Stimulated activated naive B cell treated with anti-CD40 and anti-IgM and Interleukin-4, amounts not matched to agents 10 μg/mL and 1 μg/mL and 100 μg/mL, for 72 hours (primary cell): Measurements from ENCODE around the gene NRXN3.

Source experiments
- ATAC-seq, 2 donors: fragments of 150-1000 bp; cut with Tn5 transposase; replicated peaks; 2 replicates each; pipeline ENCODE4 v1.10.0; 2021; ENCODE audit warnings: moderate library complexity in 1 of 2
- DNase-seq: peaks from one replicate; pipeline ENCODE4 v3.0.0; 2021
- H3K27ac Mint-ChIP-seq: one replicate; pipeline ENCODE4 v1.8.0; 2022; ENCODE audit warnings: mild to moderate bottlenecking, mixed read lengths
- H3K27me3 Mint-ChIP-seq, 2 donors: one replicate each; pipeline ENCODE4 v1.8.0; 2022; ENCODE audit warnings: mixed read lengths in 2 of 2
- H3K36me3 Mint-ChIP-seq, 2 donors: one replicate each; pipeline ENCODE4 v1.8.0; 2022; ENCODE audit warnings: mixed read lengths in 2 of 2, mild to moderate bottlenecking in 1 of 2
- H3K4me1 Mint-ChIP-seq, 2 donors: one replicate each; pipeline ENCODE4 v1.8.0; 2022; ENCODE audit warnings: mixed read lengths in 2 of 2, mild to moderate bottlenecking in 1 of 2
- H3K4me3 Mint-ChIP-seq, 2 donors: one replicate each; pipeline ENCODE4 v1.8.0; 2022; ENCODE audit warnings: mild to moderate bottlenecking in 2 of 2, mixed read lengths in 2 of 2, moderate library complexity in 1 of 2
- H3K9me3 Mint-ChIP-seq, 2 donors: one replicate each; pipeline ENCODE4 v1.8.0; 2022; ENCODE audit warnings: mixed read lengths in 2 of 2, mild to moderate bottlenecking in 1 of 2

NRXN3 gene

DNA sequence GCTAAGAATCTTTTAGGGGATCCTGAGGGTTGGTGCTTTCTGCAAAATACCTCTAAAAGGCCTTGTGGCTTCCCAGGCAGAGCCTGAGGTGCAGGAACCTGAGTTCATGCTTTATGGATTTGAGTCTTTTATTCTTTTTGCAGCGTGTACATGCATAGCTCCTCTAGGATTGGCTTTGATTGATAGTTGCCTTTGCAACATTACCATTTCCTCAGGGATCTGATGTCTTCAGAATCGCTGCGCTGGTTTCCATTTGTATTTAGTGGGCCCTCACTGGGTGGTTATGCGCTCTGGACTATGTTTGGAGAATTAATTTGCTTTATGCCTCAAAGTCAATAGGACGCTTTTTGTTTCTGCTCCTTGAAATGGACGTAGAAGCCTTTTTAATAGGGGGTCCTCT is 16.1 kb downstream of the NRXN3 start:
- no peak overlapping the region for H3K4me3 Mint-ChIP-seq
- H3K9me3 Mint-ChIP-seq, result no peaks in the 10 kb centered on the region
- H3K4me1 Mint-ChIP-seq, result no peaks in the 10 kb centered on the region

DNA sequence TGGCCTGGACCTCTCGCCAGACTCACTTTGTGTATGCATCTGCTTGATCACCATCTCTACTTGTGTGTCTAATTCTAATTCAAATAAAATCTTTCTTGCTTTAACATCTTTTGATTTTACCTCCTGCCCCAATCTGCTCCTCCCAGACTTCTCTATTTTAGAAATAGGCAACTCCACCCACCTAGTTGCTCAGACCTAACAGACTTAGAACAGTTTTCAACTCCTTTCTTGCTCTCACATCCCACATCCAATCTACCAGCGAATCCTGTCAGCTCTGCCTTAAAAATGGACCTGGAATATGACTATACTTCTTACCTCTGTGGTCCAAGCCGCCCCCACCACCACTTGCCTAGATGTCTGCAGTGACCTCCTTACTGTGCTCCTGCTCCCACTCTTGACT is 18.7 kb downstream of the NRXN3 start:
- no peaks in the 10 kb centered on the region for H3K36me3 Mint-ChIP-seq
- ATAC-seq, result no peak
- H3K4me1 Mint-ChIP-seq, result no peaks in the 10 kb centered on the region
- DNase-seq, result no peak
- no peaks in the 10 kb centered on the region for H3K9me3 Mint-ChIP-seq
- H3K27ac Mint-ChIP-seq, result no peak overlapping the region
- H3K4me3 Mint-ChIP-seq, result no peak overlapping the region
- peaks cover 9 to 18% of the 10 kb centered on the region in 2 donors for H3K27me3 Mint-ChIP-seq

More for the DNA sequence above, 16.1 kb downstream of the NRXN3 start:
- no peaks in the 10 kb centered on the region for H3K36me3 Mint-ChIP-seq
- no peak for DNase-seq
- H3K27ac Mint-ChIP-seq, result no peak overlapping the region
- H3K27me3 Mint-ChIP-seq, result peaks cover 9 to 26% of the 10 kb centered on the region in 2 donors
- ATAC-seq, result no peak

DNA sequence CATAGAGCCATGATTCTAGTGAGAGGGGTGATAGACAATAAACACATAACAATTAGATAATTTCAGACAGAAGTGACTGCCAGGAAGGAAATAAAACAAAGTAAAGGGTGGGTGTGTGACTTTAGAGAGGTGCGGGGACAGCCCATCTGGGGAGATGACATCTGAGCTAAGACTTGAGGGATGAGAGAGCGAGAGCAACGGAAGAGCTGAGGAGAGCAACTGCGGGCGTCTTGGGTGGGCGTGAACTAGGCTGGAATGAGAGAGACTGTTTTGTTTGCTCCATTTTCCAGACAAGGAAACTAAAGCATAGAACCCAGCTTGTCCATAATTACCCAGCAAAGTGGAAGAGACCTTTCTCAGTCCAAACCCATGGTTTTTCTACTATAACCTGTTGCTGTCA is 25.3 kb downstream of the NRXN3 start:
- no peak for ATAC-seq
- Mint-ChIP-seq H3K4me3 (no peak overlapping the region), H3K4me1 (peaks cover 4 to 10% of the 10 kb centered on the region in 2 donors), H3K36me3 (no peaks in the 10 kb centered on the region), H3K27me3 (peaks cover 0 to 4% of the 10 kb centered on the region in 2 donors), H3K9me3 (no peaks in the 10 kb centered on the region), H3K27ac (no peak overlapping the region)
- DNase-seq, result no peak

DNA sequence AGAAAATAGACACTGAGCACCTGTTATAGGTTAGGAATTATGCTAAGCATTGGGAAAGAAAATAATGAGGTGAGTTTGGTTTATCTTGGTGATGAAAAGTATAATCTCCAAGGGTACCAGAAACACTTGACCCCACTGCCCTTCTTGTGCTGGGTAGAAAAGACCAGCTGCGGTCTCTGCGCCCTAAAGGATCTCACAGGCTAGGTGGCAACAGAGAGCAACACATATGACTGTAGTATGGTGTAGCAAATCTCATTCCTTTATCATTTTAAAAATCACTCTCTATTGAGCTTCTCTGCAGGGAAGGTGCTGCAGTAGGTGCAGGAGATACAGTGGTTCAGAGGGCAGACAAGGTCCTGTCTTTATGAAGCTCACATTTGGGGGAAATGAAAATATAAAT is 26.1 kb downstream of the NRXN3 start:
- no peaks in the 10 kb centered on the region for H3K36me3 Mint-ChIP-seq
- peaks cover 0 to 4% of the 10 kb centered on the region in 2 donors for H3K27me3 Mint-ChIP-seq
- no peak for ATAC-seq

DNA sequence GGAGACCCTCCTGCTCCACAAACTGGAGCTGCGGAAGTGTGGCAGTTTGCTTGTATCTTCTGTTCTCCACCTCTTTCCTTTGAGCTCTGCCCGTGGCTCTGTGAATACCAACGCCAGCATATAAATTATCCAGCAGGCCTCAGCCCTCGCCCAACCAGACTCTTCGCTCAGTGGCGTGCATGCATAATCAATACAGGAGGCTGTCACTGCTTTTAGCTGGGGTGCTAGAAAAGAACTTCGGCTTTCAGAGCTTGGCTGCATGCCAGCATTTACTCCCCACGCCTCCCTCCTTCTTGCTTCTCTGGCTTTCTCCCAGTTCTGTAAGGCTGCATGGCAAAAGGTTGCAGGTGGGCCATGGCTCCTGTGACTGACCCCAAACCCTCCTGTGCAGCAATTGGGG is 26.9 kb downstream of the NRXN3 start:
- Mint-ChIP-seq H3K36me3 (no peaks in the 10 kb centered on the region), H3K27ac (no peak overlapping the region)

More for the DNA sequence above, 26.1 kb downstream of the NRXN3 start:
- DNase-seq, result no peak
- Mint-ChIP-seq H3K9me3 (no peaks in the 10 kb centered on the region), H3K4me1 (peaks cover 5 to 12% of the 10 kb centered on the region in 2 donors), H3K4me3 (no peak overlapping the region), H3K27ac (no peak overlapping the region)

DNA sequence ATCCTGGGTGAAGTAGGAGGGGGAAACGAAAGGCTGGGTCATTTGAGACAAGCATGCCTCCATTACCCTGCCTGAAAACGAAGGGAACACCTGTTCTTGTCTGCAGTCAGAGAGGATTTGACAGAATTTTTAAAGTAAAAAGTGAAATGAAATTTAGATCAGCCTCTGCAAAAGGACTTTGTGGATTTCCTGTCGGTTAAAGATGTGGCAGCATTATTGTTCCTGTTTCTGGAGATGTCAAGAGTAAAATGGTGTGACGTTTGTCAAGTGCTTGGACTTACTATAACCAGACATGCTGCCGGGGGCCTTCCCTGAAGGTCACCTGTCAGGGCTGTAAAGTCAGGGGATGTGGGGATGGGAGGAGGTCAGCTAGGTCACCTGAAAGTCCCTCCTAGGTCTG is 32.0 kb downstream of the NRXN3 start:
- Mint-ChIP-seq H3K27ac (no peak overlapping the region), H3K27me3 (peaks cover 0 to 4% of the 10 kb centered on the region in 2 donors), H3K4me1 (peaks cover 19 to 32% of the 10 kb centered on the region in 2 donors), H3K4me3 (peak overlapping the region in 1 of 2 donors; percentile 17), H3K9me3 (peaks cover 0 to 1% of the 10 kb centered on the region in 2 donors), H3K36me3 (no peaks in the 10 kb centered on the region)
- ATAC-seq (peak; percentile 80 to 83), DNase-seq (no peak)

More for the DNA sequence above, 26.9 kb downstream of the NRXN3 start:
- Mint-ChIP-seq H3K27me3 (peaks cover 0 to 4% of the 10 kb centered on the region in 2 donors), H3K4me1 (peaks cover 12 to 20% of the 10 kb centered on the region in 2 donors), H3K9me3 (no peaks in the 10 kb centered on the region), H3K4me3 (no peak overlapping the region)
- DNase-seq (no peak), ATAC-seq (no peak)

DNA sequence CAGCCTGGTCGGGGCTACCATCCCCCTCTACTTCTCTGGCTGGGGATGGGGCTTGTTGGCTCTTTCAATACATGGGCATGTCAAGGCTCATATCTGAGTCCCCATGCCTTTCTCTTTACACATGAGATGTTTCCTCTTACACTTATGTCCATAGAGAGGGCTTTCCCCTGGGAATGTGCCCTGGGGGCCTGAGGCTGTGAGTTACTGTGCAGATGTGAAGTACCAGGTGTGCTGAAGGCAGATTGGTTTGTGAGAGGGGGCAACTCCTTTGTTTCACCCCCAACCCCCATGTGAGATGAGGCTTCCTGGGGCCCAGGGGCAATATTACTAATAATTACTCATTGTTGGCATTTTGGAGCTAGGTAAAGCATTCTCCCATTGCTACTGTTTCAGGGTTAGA is 32.8 kb downstream of the NRXN3 start:
- Mint-ChIP-seq H3K27ac (no peak overlapping the region), H3K4me1 (peaks cover 19 to 32% of the 10 kb centered on the region in 2 donors), H3K27me3 (peaks cover 0 to 4% of the 10 kb centered on the region in 2 donors), H3K9me3 (peaks cover 0 to 3% of the 10 kb centered on the region in 2 donors), H3K4me3 (no peak overlapping the region), H3K36me3 (no peaks in the 10 kb centered on the region)
- ATAC-seq, result peak in 1 of 2 donors; percentile 19
- no peak for DNase-seq

DNA sequence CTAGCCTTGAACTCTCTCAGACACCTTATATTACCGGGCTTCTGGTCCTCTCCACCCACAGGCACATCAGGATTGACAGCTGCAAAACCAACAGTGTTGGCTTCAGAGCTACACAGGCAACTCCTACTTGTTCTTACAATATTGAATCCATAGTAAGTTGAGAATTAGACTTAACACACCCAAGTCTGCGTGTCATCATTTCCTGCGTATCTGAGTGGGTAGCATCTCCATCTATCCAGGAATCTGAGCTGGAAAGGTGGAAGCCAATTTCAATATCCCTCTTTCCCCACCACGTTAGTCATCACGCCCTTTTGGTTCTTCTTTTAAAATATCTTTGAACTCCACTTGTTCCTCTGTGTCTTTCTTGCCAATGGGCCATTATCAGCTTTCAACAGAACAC is 37.2 kb downstream of the NRXN3 start:
- H3K4me3 Mint-ChIP-seq, result no peak overlapping the region
- ATAC-seq (no peak), DNase-seq (no peak)
- no peak overlapping the region for H3K27ac Mint-ChIP-seq
- H3K4me1 Mint-ChIP-seq, result peaks cover 4 to 9% of the 10 kb centered on the region in 2 donors
- H3K9me3 Mint-ChIP-seq, result peaks cover 10% of the 10 kb centered on the region in 2 donors
- H3K27me3 Mint-ChIP-seq, result no peaks in the 10 kb centered on the region
- no peaks in the 10 kb centered on the region for H3K36me3 Mint-ChIP-seq

DNA sequence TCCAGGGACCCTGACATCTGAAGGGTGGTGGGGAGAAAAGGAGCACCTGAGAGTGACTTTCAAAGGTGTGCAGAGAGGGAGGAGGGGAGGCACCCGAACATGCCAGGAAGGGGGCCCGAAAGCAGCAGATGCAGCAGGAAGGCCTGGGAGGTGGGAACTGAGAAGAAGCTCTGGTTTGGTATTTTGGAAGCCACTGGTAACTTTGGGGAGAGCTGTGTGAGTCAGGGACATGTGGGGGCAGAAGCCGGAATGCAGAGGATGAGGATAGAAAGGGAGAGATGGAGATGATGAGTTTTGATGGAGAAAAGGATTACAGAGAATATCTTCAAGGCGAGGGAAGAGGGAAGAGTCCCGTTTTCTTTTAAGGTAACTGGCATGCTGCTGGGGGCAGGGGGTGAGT is 50.1 kb downstream of the NRXN3 start:
- H3K9me3 Mint-ChIP-seq, result no peaks in the 10 kb centered on the region
- no peaks in the 10 kb centered on the region for H3K27me3 Mint-ChIP-seq
- H3K4me1 Mint-ChIP-seq, result no peaks in the 10 kb centered on the region
- ATAC-seq (no peak), DNase-seq (no peak)
- no peak overlapping the region for H3K4me3 Mint-ChIP-seq
- H3K36me3 Mint-ChIP-seq, result no peaks in the 10 kb centered on the region
- H3K27ac Mint-ChIP-seq, result no peak overlapping the region

DNA sequence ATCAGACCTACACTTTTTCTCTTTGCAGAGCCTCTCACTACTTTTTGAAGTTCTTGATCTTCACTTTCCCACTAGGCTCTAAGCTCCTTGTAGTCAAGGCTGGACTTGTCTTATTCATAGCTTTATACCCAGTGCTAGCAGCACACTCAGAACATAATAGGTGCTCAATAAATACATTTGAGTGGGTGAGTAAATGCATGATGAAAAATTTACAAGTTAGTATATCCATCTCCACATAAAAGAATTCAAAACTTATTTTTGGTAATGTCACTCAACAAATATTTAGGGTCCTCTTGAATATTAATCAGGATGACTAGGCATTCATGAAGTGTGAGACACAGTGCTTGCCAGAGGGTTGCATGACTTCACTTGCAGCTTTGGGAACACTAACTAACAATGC is 52.6 kb downstream of the NRXN3 start:
- ATAC-seq, result no peak
- Mint-ChIP-seq H3K27ac (no peak overlapping the region), H3K4me1 (no peaks in the 10 kb centered on the region), H3K36me3 (no peaks in the 10 kb centered on the region), H3K9me3 (peaks cover 3% of the 10 kb centered on the region in 2 donors), H3K4me3 (no peak overlapping the region), H3K27me3 (no peaks in the 10 kb centered on the region)
- no peak for DNase-seq

DNA sequence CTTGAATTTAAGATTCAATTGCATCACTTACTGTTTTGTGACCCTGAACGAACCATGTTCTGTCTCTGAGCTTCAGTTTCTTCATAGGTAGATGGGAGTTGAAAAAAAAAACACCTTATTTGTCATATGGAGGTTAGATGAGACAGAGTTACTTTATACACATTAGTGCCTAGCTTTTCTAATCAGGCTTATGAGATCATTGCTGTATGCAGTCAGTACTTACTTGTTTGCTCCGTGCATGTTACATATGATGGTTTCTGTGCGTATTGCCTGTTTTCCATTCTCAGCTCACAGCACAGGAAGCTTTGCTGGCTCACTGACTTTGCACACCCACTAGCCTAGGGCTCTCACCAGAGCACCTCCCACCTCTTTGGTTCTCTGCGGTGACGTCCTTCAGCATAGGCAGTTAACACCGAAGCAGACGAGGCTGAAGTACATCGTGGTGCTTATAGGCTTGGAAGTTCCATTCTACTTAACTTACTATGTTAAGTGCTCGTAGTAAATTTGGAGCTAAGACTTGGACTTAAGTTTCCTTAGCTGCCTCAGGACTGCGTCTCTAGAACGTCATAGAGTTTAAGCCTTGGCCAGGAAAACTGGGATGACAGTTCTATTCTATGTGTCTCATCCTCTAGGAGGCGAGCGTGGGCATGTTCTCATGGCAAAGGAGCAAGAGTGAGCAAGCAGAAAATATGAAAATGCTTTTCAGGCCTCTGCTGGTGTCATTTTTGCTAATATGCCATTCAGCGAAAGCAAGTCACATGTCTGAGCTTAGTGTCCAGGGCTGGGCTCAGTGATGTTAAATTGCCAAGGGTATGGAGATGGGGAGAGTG is 57.3 kb downstream of the NRXN3 start:
- H3K36me3 Mint-ChIP-seq, result no peaks in the 10 kb centered on the region
- H3K27ac Mint-ChIP-seq, result no peak overlapping the region
- H3K4me1 Mint-ChIP-seq, result no peaks in the 10 kb centered on the region
- no peak for ATAC-seq
- DNase-seq, result no peak
- peaks cover 3% of the 10 kb centered on the region in 2 donors for H3K9me3 Mint-ChIP-seq
- peaks cover 0 to 8% of the 10 kb centered on the region in 2 donors for H3K27me3 Mint-ChIP-seq
- H3K4me3 Mint-ChIP-seq, result no peak overlapping the region

DNA sequence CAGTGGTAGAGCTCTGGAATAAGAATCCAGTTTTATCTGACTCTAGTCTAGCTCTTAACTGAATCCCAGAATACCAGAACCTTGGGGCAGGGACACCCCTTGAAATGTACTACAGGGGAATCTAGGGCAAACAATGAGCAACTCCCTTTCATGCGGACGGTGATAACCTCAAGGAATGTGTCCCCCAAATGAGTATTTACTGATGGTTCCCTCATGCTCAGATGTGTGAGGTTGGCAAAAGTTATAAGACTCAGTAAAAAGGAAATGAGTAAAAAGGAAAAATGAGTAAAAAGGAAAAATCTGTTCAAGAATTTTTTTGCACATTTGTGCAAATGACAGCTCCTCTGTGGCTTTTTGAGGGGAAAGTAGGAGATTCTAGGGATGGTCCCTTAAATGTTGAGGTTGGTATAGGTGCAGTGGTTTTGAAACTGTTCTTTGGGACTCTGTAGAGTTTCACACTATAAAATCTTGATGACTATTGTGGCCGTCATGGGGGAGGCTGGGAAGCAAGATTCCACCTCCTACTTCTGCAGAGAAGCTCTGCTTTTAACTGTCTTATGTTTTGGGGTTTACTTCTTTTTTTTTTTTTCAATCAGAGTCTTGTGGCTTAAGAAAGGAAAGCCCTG is 58.6 kb downstream of the NRXN3 start:
- no peak overlapping the region for H3K4me3 Mint-ChIP-seq
- no peaks in the 10 kb centered on the region for H3K36me3 Mint-ChIP-seq
- H3K4me1 Mint-ChIP-seq, result no peaks in the 10 kb centered on the region
- no peak for DNase-seq
- ATAC-seq, result no peak
- H3K27ac Mint-ChIP-seq, result no peak overlapping the region
- H3K9me3 Mint-ChIP-seq, result peaks cover 3% of the 10 kb centered on the region in 2 donors
- H3K27me3 Mint-ChIP-seq, result peaks cover 0 to 8% of the 10 kb centered on the region in 2 donors

DNA sequence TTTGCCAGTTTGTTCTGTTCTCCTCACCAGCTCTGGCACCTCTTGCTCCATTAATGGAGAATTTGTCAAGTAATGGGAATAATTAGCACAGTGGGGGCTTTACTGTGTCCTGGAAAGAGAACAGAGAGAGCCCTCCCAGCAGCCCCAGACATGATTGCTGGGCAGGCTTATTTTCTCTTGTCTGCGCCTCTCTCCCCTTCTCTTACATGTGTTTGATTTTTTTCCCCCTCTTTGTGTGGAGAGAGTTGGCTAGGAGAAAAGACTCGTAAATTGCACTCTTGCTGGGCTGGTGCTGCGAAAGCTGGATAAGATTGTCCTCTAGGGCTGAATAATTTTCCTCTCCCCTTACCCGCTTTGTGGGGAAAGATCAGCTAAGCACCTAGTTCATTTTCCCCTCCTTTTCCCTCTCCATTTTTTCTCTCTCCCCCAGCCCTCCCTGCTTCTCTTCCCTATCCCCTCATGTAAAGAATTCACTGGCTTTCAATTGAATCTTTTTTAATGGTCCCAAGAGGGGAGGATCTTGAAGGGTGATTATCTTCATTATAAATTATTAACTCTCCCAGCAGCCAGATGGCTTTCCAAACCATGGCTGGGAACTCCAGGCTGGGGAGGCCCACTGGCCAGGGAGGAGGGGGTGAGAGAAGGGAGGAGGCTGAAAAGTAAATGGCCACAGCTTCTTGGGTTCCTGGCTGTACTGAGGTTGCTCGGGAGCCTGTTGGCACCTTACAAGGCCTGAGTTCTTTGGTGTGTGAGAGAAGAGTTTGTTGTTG is 62.2 kb downstream of the NRXN3 start:
- H3K36me3 Mint-ChIP-seq, result no peaks in the 10 kb centered on the region
- H3K4me1 Mint-ChIP-seq, result no peaks in the 10 kb centered on the region
- H3K27ac Mint-ChIP-seq, result no peak overlapping the region

DNA sequence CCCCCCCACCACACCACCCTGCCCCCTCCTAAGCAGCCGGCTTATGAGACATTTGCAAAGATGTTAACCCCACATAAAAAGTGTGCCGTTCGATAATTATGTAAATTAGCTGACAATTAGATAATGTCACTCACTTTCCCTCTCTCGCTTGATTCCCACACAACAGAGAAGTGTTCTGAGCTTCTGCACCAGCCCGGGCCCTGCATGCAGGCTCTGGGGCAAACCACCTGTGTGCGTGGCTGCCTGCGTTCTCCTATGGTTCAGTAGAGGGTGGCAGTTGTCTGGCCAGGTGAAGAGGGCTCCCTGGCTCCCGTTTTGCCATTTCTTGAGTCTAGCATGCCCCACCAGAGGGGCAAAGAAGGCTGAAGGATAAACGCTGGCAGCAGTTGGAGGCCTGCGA is 68.0 kb downstream of the NRXN3 start:
- H3K4me1 Mint-ChIP-seq, result no peaks in the 10 kb centered on the region
- H3K27ac Mint-ChIP-seq, result no peak overlapping the region
- no peak for ATAC-seq
- no peaks in the 10 kb centered on the region for H3K9me3 Mint-ChIP-seq
- H3K4me3 Mint-ChIP-seq, result no peak overlapping the region
- H3K27me3 Mint-ChIP-seq, result peaks cover 0 to 6% of the 10 kb centered on the region in 2 donors
- no peak for DNase-seq
- H3K36me3 Mint-ChIP-seq, result no peaks in the 10 kb centered on the region

More for the DNA sequence above, 62.2 kb downstream of the NRXN3 start:
- ATAC-seq (no peak), DNase-seq (no peak)
- Mint-ChIP-seq H3K9me3 (no peaks in the 10 kb centered on the region), H3K4me3 (no peak overlapping the region), H3K27me3 (peaks cover 0 to 8% of the 10 kb centered on the region in 2 donors)
